Panc1 (cell line): ENCODE measurements around the gene RIMBP2. TPM values are rescaled to one million over a fixed set of nuclear protein-coding genes. Genes with fewer than 3 reads are reported as not detected.

ENCODE experiments used
- ATAC-seq: fragments of 200-7000 bp; cut with Tn5 transposase; 2 replicates; pipeline ENCODE4 v1.9.1; 2020; ENCODE audit warnings: mild to moderate bottlenecking, moderate library complexity
- BruUV-seq: library from RNA; stranded (reverse); fragments of 400-500 nt; replicated peaks from 2 replicates; lab custom pipeline; 2021; lab: Mats Ljungman, UMichigan
- CTCF ChIA-PET: fragments of 300-600 bp; sonication (Branson Sonifier 250); formaldehyde crosslinking; loops from one replicate; lab custom pipeline; 2022; ENCODE audit warnings: antibody characterized with exemption; lab: Charles Lee
- POLR2A ChIA-PET: fragments of 300-600 bp; sonication (Branson Sonifier 250); formaldehyde crosslinking; loops from one replicate; lab custom pipeline; 2022; ENCODE audit warnings: antibody characterized with exemption; lab: Charles Lee
- DNase-seq: peaks from one replicate; pipeline ENCODE4 v3.0.0-alpha.2; 2010; ENCODE audit warnings: low read depth, low spot score
- H3K27ac ChIP-seq: 2 replicates; pipeline ENCODE4 v1.5.1; 2011; ENCODE audit warnings: mild to moderate bottlenecking, low read length, inconsistent platforms
- H3K27me3 ChIP-seq: fragments of 200-500 bp; sonication (Bioruptor generic); 2 replicates; pipeline ENCODE4 v1.6.0; 2014; ENCODE audit warnings: low read length, inconsistent platforms; ENCODE audit not compliant: control insufficient read depth, insufficient read depth
- H3K36me3 ChIP-seq: fragments of 200-500 bp; sonication (Bioruptor generic); 2 replicates; pipeline ENCODE4 v1.5.1; 2014; ENCODE audit warnings: inconsistent platforms, mild to moderate bottlenecking, low read length, moderate library complexity; ENCODE audit not compliant: control insufficient read depth, insufficient read depth
- H3K4me1 ChIP-seq: 2 replicates; pipeline ENCODE4 v1.5.1; 2011; ENCODE audit warnings: inconsistent platforms, mild to moderate bottlenecking, low read length, moderate library complexity; ENCODE audit not compliant: control insufficient read depth, insufficient read depth
- H3K4me3 ChIP-seq, 2 experiments: 2 replicates each; pipeline ENCODE4 v1.5.1; 2011 to 2012; ENCODE audit warnings: low read depth in 2 of 2, low read length in 2 of 2, mild to moderate bottlenecking in 2 of 2, inconsistent platforms in 1 of 2, moderate library complexity in 1 of 2
- H3K9me3 ChIP-seq: fragments of 200-500 bp; sonication (Bioruptor generic); 2 replicates; pipeline ENCODE4 v1.5.1; 2014; ENCODE audit warnings: low read depth, mild to moderate bottlenecking, inconsistent platforms, low read length, moderate library complexity; ENCODE audit not compliant: control insufficient read depth, insufficient read depth
- POLR2AphosphoS5 ChIP-seq: IDR thresholded peaks from 2 replicates; pipeline ENCODE4 v1.6.1; 2012; ENCODE audit warnings: mild to moderate bottlenecking, low read depth, low read length, moderate library complexity
- SIN3A ChIP-seq: IDR thresholded peaks from 2 replicates; pipeline ENCODE4 v1.6.1; 2012; ENCODE audit warnings: low read depth, mild to moderate bottlenecking, low read length, moderate library complexity, borderline replicate concordance; ENCODE audit not compliant: insufficient read depth
- TCF7L2 ChIP-seq: IDR thresholded peaks from 2 replicates; pipeline ENCODE4 v1.6.1; 2011; ENCODE audit warnings: mild to moderate bottlenecking, low read depth, low read length, inconsistent platforms
- in situ Hi-C: cut with HindIII; loops from 2 replicates; pipeline ENCODE4 v1.10.0; 2016; ENCODE audit warnings: low sequenced_read_pairs, low pct_unique_long_range_greater_than_20kb
- intact Hi-C: fragments of 100-400 bp; cut with micrococcal nuclease; formaldehyde crosslinking; loops from one replicate; pipeline ENCODE4 v1.10.0; 2022; ENCODE audit not compliant: unreplicated experiment
- total RNA-seq: library from RNA; stranded (reverse); gene quantifications from one replicate; pipeline ENCODE4 v1.2.1, GENCODE V29; 2021; ENCODE audit not compliant: unreplicated experiment
- TF ChIP-seq, protein P1 (sequence below): fragments of 450-650 bp; IDR thresholded peaks from 2 replicates; pipeline ENCODE4 v1.5.1; 2017; ENCODE audit warnings: mild to moderate bottlenecking
- TF ChIP-seq, protein P2 (sequence below), 2 experiments: IDR thresholded peaks; 2 replicates each; pipeline ENCODE4 v1.6.1; 2011 to 2012; ENCODE audit warnings: low read depth in 2 of 2, control low read depth in 1 of 2, low read length in 1 of 2, mild to moderate bottlenecking in 1 of 2, moderate library complexity in 1 of 2; ENCODE audit not compliant: insufficient read depth in 1 of 2

RIMBP2 gene
- total RNA-seq, 1 experiment from 2014 or later: not detected

DNA sequence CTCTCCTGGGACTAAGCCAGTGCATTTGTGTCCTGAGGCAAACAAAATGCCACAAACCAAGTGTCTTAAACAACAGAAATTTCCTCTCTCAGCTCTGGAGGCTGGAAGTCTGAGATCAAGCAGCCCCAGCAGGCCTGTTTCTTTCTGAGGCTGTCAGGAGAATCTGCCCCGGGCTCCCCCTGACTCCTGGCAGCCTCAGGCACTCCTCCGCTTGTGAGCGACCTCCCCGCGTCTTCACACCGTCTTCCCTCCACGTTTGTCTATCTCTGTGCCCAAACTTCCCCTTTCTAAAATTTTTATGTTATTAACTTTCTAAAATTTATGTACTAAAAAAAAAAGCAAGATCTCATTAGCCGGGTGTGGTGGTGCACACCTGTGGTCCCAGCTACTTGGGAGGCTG, 59.7 kb downstream of the RIMBP2 start:
- DNase-seq (no peak), ATAC-seq (no peak)
- CTCF ChIA-PET: no interaction called here
- no peak for TF ChIP-seq TCF7L2
- TF ChIP-seq, protein P1, sequence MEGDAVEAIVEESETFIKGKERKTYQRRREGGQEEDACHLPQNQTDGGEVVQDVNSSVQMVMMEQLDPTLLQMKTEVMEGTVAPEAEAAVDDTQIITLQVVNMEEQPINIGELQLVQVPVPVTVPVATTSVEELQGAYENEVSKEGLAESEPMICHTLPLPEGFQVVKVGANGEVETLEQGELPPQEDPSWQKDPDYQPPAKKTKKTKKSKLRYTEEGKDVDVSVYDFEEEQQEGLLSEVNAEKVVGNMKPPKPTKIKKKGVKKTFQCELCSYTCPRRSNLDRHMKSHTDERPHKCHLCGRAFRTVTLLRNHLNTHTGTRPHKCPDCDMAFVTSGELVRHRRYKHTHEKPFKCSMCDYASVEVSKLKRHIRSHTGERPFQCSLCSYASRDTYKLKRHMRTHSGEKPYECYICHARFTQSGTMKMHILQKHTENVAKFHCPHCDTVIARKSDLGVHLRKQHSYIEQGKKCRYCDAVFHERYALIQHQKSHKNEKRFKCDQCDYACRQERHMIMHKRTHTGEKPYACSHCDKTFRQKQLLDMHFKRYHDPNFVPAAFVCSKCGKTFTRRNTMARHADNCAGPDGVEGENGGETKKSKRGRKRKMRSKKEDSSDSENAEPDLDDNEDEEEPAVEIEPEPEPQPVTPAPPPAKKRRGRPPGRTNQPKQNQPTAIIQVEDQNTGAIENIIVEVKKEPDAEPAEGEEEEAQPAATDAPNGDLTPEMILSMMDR: no peak
- TF ChIP-seq, protein P2, sequence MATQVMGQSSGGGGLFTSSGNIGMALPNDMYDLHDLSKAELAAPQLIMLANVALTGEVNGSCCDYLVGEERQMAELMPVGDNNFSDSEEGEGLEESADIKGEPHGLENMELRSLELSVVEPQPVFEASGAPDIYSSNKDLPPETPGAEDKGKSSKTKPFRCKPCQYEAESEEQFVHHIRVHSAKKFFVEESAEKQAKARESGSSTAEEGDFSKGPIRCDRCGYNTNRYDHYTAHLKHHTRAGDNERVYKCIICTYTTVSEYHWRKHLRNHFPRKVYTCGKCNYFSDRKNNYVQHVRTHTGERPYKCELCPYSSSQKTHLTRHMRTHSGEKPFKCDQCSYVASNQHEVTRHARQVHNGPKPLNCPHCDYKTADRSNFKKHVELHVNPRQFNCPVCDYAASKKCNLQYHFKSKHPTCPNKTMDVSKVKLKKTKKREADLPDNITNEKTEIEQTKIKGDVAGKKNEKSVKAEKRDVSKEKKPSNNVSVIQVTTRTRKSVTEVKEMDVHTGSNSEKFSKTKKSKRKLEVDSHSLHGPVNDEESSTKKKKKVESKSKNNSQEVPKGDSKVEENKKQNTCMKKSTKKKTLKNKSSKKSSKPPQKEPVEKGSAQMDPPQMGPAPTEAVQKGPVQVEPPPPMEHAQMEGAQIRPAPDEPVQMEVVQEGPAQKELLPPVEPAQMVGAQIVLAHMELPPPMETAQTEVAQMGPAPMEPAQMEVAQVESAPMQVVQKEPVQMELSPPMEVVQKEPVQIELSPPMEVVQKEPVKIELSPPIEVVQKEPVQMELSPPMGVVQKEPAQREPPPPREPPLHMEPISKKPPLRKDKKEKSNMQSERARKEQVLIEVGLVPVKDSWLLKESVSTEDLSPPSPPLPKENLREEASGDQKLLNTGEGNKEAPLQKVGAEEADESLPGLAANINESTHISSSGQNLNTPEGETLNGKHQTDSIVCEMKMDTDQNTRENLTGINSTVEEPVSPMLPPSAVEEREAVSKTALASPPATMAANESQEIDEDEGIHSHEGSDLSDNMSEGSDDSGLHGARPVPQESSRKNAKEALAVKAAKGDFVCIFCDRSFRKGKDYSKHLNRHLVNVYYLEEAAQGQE (IDR thresholded peaks at IDR 0.05; ENCODE audit: insufficient read depth in 1 of 2, low read depth in 2 of 2, low read length in 1 of 2): no peak
- TF ChIP-seq POLR2AphosphoS5: no peak
- TF ChIP-seq SIN3A: no peak
- no peaks in the 10 kb centered on the region for H3K4me1 ChIP-seq
- intact Hi-C loops (no loop called here), in situ Hi-C loops (no loop called here)
- H3K27ac ChIP-seq: no peak overlapping the region
- H3K36me3 ChIP-seq: no peaks in the 10 kb centered on the region
- no peaks in the 10 kb centered on the region for H3K9me3 ChIP-seq
- H3K4me3 ChIP-seq: no peak overlapping the region
- H3K27me3 ChIP-seq: no peaks in the 10 kb centered on the region
- POLR2A ChIA-PET: no interaction called here
- BruUV-seq: no TSS peak

DNA sequence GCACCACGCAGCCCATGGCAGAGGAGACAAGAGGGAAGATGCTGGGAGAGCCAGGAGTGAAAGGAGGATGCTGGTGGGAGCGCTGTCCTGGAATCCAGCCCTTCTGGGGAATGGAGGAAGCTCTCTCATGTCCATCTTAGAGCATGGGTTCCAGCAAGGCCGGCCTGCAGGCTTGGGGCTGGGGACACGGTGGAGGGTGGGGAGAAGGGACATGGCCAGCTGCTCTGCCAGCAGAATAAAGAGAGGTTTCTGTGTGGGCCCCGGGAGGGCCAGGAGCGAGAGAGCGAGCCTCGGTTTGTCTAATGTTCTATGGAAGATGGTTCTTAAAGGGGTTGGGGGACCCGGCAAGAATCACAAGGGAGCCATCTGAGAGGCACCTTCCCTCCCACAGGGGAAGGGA, 60.2 kb downstream of the RIMBP2 start:
- ATAC-seq (no peak), DNase-seq (no peak)
- no peaks in the 10 kb centered on the region for H3K36me3 ChIP-seq
- intact Hi-C loops: no loop called here
- CTCF ChIA-PET: no interaction called here
- POLR2A ChIA-PET: no interaction called here
- no peaks in the 10 kb centered on the region for H3K4me1 ChIP-seq
- no peaks in the 10 kb centered on the region for H3K27me3 ChIP-seq
- H3K4me3 ChIP-seq: no peak overlapping the region
- TF ChIP-seq POLR2AphosphoS5 (no peak), SIN3A (no peak), TCF7L2 (no peak)
- TF ChIP-seq, protein P2 (IDR thresholded peaks at IDR 0.05; ENCODE audit: insufficient read depth in 1 of 2, low read depth in 2 of 2, low read length in 1 of 2): no peak
- TF ChIP-seq, protein P1: no peak
- in situ Hi-C loops: no loop called here
- BruUV-seq: no TSS peak
- no peak overlapping the region for H3K27ac ChIP-seq
- no peaks in the 10 kb centered on the region for H3K9me3 ChIP-seq
